ENCODE data around the gene STRA6. TPM values are rescaled to one million over a fixed set of nuclear protein-coding genes. Genes with fewer than 3 reads are reported as not detected.
A peak's percentile ranks its signal among the peaks of the same experiment; 100 is the strongest.

STRA6 gene
- total and polyA plus RNA-seq, 5 experiments from 2014 or later: not detected

DNA sequence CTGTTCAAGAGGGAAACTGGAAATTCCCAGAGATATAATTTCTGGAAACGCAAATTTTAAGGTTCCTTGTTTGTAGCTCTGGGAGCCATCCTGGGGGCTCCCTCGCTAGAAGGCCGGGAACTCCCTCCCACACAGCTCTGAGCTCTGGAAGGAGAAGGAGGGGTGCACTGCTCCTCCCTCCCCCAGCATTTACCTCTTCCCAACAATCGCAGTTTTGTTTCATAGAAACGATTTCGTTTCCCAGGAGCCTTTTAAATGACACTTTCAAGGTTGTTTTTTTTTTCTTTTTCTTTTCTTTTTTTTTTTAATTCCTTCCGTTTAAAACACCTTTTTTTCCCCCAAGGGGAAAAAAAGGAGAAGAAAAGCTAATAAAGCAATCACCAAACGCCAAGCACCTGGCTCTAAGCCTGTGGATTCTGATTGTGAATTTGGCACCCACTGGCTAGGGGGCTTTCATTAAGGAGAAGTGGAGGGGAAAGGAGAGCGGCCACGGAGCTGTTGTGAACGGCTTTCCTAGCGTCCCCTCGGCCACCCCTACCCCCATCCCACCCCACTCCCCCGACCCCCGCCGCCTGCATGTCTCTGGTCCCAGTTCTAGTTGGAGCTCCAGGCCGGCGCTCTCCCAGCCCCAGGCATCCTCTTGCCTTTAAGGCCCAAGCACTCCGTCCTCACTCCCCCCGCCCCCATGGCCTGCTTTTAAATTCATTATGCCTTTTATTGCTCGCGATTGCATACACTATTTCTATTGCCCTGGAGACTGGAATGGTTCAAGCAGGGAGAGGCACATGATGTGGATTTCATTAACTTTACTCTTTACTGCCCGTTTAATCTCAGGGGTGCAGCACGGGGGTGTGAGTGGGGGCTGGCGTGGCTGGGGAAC is 19.9 kb upstream of the STRA6 start:
- DNase-seq (no peak), ATAC-seq (no peak)
- H3K4me1 Mint-ChIP-seq: peaks cover 9 to 29% (median 17%) of the 10 kb centered on the region in 4 donors
- H3K27me3 Mint-ChIP-seq: peaks cover 2 to 27% (median 10%) of the 10 kb centered on the region in 5 donors
- POLR2A ChIA-PET: interaction anchor here (0.6 kb wide), 1 partner anchor 725 kb away, joined by 4 read pairs; no protein-coding TSS in a partner anchor
- peak overlapping the region in 2 of 10 donors; percentile 47 to 96 for H3K27ac Mint-ChIP-seq
- H3K4me3 Mint-ChIP-seq: peak overlapping the region in 1 of 10 donors; percentile 70
- H3K9me3 Mint-ChIP-seq: no peaks in the 10 kb centered on the region
- H3K36me3 Mint-ChIP-seq: no peaks in the 10 kb centered on the region

DNA sequence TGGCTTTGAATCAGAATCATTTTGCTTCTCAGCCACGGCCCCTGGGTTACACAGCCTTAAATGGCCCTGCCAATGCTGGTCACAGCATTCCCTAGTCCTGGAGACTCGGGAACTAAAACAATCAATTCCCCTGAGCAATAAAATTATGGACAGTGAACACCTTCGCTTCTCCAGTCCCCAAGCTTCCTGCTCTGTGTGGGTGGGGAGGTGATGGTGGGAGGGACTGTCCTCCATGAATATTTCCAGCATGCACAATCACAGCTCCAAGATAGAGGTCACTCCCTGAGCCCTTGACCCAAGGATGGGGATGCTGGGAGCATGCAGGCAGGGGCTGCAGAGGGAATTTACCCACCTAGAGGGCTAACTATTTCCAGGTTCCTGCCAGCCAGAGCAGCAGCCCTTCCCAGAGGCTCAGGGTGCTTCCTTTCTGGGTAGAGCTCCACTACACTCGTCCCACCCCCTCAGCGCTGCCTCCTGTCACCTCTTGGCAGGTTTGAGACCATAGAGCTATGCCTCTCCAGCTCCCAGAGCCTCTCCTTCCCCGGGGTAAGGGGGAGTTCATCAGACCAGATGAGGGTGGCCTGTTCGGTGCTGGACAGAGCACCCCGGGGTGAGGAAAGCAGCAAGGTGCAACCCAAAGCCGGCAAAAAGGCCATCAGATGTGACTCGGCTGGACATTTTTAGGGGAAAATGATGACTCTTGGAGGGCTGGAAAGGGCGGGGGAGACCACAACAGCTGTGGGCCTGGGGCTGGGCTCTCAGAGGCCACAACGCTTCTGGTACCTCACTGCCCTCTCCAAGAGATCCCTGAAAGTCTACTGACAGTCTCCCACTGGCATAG is 19.0 kb upstream of the STRA6 start:
- Mint-ChIP-seq H3K4me1 (peaks cover 9 to 29% (median 17%) of the 10 kb centered on the region in 4 donors), H3K9me3 (no peaks in the 10 kb centered on the region), H3K27me3 (peaks cover 2 to 35% (median 10%) of the 10 kb centered on the region in 5 donors), H3K36me3 (no peaks in the 10 kb centered on the region), H3K4me3 (no peak overlapping the region), H3K27ac (no peak overlapping the region)
- POLR2A ChIA-PET: no interaction called here
- DNase-seq (no peak), ATAC-seq (no peak)

DNA sequence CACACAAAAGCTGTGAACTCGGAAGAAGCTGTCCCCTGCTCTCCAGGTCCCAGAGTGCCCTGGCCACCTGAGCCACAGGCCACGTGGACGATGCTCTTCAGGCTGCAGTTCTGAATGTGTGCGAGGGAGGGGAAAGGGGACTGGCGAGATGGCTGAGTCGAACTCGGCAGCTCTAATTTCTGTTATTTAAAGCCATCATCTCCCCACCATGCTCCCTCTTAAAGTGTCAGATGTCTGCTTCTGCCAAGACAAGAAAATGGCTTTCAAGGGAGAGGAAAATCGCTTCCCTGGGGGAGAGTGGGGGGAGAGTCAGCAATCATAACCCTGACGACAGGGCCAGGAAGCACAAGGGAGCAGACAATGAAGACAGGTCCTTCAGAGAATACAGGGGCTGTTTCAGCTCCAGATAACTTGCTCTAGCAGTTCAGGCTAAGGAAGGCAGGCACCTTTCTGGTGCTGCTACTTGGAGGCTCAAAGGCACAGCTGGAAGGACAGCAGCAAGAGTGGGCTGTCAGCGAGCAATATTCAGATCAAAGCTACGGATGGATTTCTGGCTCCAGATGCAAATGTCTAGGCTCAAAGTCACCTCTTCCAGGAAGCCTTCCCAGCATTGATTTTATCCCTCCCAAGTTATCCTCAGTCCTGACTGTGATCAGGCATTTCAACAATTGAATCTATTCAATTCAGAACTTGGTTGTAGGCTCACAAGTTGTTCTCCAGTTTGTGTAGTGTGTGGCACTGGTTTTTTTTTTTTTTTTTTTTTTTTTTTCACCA is 18.1 kb upstream of the STRA6 start:
- no peaks in the 10 kb centered on the region for H3K9me3 Mint-ChIP-seq
- peaks cover 2 to 36% (median 10%) of the 10 kb centered on the region in 5 donors for H3K27me3 Mint-ChIP-seq
- POLR2A ChIA-PET: no interaction called here
- no peak overlapping the region for H3K4me3 Mint-ChIP-seq
- H3K4me1 Mint-ChIP-seq: peaks cover 9 to 26% (median 17%) of the 10 kb centered on the region in 4 donors
- H3K27ac Mint-ChIP-seq: no peak overlapping the region
- DNase-seq (no peak), ATAC-seq (no peak)
- H3K36me3 Mint-ChIP-seq: no peaks in the 10 kb centered on the region

DNA sequence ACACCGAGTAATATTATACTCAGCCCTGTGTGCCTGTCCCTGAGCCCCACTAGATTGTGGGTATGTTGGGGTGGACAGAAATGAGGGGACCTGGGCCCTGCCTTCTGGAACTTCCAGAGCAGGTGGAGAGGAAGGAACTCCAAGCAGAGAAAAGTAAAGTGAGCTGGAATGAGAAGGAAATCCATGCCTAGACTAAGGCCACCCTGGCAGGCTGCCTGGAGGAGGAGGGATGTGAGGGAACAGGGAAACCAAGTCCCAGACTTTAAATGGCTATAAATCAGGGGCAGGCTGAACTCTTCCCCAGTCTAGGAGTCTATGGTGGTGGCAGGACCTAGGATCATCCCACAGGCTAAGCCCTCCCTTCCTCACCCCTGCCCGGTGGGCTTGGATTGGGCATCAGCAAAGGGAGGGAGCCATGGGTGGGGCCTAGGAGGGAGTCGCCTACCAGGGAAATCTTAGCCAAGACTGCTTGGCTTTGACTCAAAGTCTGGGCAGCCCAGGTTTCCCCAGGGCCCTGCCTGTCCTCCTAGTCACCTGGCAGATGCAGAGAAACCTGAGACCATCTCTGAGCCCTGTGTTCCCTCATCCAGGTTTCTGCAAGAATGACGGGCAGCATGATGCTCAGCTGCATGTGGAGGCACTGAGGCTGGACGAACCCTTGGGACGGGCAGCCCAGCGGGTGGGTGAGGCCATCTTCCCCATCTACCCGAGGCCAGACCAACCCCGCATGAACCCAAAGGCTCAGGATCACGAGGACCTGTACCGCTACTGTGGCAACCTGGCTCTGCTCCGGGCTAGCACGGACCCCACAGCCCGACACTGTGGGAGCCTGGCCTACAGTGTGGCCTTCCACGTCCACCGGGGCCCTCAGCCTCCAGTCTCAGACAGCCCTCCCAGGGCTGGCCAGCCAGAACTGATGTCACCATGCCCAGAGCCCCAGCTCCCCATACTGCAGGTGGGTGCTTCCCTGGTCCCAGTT is 15.6 kb upstream of the STRA6 start:
- H3K4me1 Mint-ChIP-seq: peaks cover 2 to 8% (median 5%) of the 10 kb centered on the region in 4 donors
- no peaks in the 10 kb centered on the region for H3K9me3 Mint-ChIP-seq
- peaks cover 2 to 36% (median 16%) of the 10 kb centered on the region in 5 donors for H3K27me3 Mint-ChIP-seq
- no peak overlapping the region for H3K4me3 Mint-ChIP-seq
- POLR2A ChIA-PET: interaction anchor here (0.6 kb wide), 1 partner anchor 8 kb away, joined by 3 read pairs; no protein-coding TSS in a partner anchor
- H3K27ac Mint-ChIP-seq: peak overlapping the region in 1 of 10 donors; percentile 63
- ATAC-seq: no peak
- H3K36me3 Mint-ChIP-seq: no peaks in the 10 kb centered on the region
- DNase-seq: no peak

DNA sequence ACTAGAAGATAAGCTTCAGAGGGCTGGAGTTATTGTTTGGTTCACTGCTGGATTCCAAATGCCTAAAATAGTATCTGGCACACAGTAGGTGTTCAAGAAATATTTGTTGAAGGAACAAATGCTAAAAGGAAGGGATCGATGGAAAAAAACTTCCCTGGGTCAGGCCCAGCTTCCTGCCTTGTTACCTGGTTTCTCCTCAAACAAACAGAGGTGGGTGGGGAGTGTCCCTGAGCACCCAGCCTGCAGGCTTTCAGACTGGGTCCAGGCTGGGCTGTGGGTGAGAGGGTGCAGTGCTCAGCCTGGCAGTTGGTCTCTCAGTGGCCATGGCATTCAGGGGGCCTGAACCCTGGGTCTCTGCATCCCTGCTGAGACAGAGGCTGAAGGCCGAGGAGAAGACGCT is 14.4 kb upstream of the STRA6 start:
- Mint-ChIP-seq H3K36me3 (no peaks in the 10 kb centered on the region), H3K9me3 (no peaks in the 10 kb centered on the region), H3K27ac (no peak overlapping the region), H3K27me3 (peaks cover 2 to 36% (median 15%) of the 10 kb centered on the region in 5 donors), H3K4me3 (no peak overlapping the region), H3K4me1 (peaks cover 0 to 5% (median under 1%) of the 10 kb centered on the region in 4 donors)
- DNase-seq (no peak), ATAC-seq (no peak)
- POLR2A ChIA-PET: no interaction called here

DNA sequence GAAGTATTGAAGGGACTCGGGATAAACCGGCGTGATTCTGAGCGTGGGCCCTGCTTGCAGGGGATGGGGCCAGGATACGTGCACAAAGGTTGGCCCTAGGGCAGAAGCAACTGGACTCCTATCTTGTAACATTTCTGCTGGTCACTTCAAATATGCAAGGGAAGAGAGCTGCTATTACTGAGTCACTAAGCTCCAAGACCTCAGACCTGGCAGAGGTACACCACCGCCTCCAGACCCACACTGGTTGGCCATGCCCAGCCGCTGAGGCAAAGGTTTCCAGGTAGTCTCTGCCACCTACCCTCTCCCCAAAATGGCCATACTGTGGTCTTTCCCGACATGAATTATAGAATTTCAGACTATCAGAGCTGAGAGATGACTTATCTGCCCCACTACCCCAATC is 13.4 kb upstream of the STRA6 start:
- H3K27me3 Mint-ChIP-seq: peaks cover 2 to 36% (median 13%) of the 10 kb centered on the region in 5 donors
- H3K36me3 Mint-ChIP-seq: no peaks in the 10 kb centered on the region
- H3K27ac Mint-ChIP-seq: no peak overlapping the region
- DNase-seq (no peak), ATAC-seq (no peak)
- POLR2A ChIA-PET: no interaction called here
- H3K9me3 Mint-ChIP-seq: no peaks in the 10 kb centered on the region
- no peak overlapping the region for H3K4me3 Mint-ChIP-seq
- H3K4me1 Mint-ChIP-seq: peaks cover 0 to 6% (median 0%) of the 10 kb centered on the region in 4 donors

DNA sequence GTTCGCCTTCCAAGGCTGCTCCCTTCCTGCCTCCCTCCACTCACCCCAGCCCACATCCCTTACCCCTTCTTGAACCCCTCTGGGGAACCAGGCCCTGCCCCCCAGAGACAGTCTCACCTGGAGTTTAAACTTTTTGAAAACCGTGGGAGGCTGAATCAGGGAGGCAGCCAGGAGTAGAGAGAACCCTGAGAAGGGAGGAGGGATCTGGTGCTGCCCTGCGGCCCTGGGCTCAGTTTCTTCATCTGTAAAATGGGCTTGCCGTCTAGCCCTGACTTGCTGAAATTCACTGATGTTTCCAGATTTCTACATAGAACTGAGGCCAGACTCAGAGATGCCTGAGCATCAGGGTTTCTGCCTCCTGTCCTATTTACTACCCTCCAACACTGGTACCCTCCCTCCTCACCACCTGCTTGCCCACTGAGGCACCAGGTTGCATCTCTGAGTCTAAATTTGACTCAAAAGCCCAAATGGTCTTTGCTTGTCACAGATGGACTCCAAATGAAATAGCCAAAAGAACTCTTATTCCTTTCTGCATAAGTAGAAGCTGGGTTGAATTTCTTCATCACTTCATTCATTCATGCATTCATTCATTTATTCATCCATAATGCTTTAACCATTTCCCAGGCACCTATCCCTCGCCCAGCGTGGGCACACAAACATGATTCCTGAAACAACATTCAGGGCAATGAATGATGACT is 11.9 kb upstream of the STRA6 start:
- H3K9me3 Mint-ChIP-seq: peaks cover 0 to 2% (median 0%) of the 10 kb centered on the region in 9 donors
- DNase-seq (no peak), ATAC-seq (no peak)
- POLR2A ChIA-PET: no interaction called here
- peak overlapping the region in 1 of 10 donors; percentile 26 for H3K27ac Mint-ChIP-seq
- peaks cover 0 to 3% (median 0%) of the 10 kb centered on the region in 4 donors for H3K4me1 Mint-ChIP-seq
- no peak overlapping the region for H3K4me3 Mint-ChIP-seq
- no peaks in the 10 kb centered on the region for H3K36me3 Mint-ChIP-seq
- H3K27me3 Mint-ChIP-seq: peaks cover 0 to 21% (median 8%) of the 10 kb centered on the region in 5 donors

DNA sequence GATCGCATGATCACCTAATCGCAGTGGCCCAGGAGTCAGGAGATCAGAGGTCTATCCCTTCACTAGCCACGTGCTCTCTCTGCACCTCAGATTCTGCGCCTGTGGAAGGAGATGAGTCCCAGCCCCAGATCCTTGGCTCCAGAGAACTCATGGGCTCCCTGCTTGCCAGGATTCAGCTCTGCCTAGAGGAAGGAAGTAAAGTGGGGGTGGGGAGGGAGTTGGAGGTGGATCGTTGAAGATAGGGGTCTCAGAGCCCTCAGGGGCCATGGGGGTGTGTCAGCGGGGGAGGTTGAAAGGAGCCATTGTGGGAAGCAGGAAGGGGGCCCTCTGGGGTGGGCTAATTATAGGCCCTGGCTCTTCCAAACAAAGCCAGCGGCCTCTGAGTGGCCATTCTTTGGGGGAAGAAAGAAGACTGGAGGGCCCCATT is 11.3 kb upstream of the STRA6 start:
- peaks cover 0 to 16% (median 7%) of the 10 kb centered on the region in 5 donors for H3K27me3 Mint-ChIP-seq
- peaks cover 0 to 5% (median 0%) of the 10 kb centered on the region in 4 donors for H3K4me1 Mint-ChIP-seq
- peaks cover 0 to 2% (median 0%) of the 10 kb centered on the region in 9 donors for H3K9me3 Mint-ChIP-seq
- DNase-seq (no peak), ATAC-seq (no peak)
- H3K4me3 Mint-ChIP-seq: no peak overlapping the region
- no peaks in the 10 kb centered on the region for H3K36me3 Mint-ChIP-seq
- H3K27ac Mint-ChIP-seq: no peak overlapping the region
- POLR2A ChIA-PET: no interaction called here

DNA sequence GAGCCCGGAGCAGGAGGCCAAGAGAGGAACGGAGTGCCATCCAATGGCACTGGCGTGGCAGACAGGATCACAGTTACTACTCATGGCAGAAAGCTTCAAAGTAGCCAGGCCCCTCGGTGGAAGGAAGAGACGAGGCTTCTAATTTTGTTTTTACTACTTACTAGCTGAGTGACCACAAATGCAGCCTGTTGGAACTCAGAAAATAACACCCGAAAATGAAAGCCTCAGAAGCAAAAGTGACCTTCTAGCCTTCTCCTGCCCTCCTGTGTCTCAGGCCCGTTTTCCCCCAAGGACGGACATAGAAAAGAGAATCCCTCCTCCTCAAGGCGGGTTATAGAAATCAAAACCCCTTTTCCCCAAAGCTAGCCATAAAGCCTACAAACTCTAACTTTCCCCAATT is 9.9 kb upstream of the STRA6 start:
- POLR2A ChIA-PET: no interaction called here

DNA sequence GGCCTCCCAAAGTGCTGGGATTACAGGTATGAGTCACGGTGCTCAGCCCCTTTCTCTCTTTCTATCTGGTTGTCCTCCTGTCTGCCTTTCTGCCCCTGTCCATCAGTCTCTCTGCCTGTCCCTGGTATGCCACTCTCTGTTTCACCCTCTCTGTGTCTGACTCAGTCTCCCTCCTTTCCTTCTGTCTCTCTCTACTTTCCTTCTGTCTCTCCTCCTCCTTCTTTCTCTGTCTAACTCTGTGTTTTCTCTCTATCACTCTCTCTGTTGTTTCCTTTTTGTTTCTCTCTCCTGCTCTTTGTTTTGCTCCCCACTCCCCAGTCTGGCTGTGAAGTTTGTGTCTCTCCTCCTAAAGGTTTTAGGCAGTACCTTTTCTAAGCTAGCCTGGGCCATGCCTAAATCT is 9.1 kb upstream of the STRA6 start:
- H3K27ac Mint-ChIP-seq: peak overlapping the region in 3 of 10 donors; percentile 18 to 33 (median 28)
- peaks cover 0 to 2% (median 0%) of the 10 kb centered on the region in 9 donors for H3K9me3 Mint-ChIP-seq
- H3K4me1 Mint-ChIP-seq: peaks cover 0 to 3% (median 0%) of the 10 kb centered on the region in 4 donors
- H3K4me3 Mint-ChIP-seq: no peak overlapping the region
- ATAC-seq (no peak), DNase-seq (no peak)
- H3K27me3 Mint-ChIP-seq: peaks cover 0 to 17% (median 10%) of the 10 kb centered on the region in 5 donors
- H3K36me3 Mint-ChIP-seq: no peaks in the 10 kb centered on the region
- POLR2A ChIA-PET: no interaction called here

More for the DNA sequence above, 9.9 kb upstream of the STRA6 start:
- Mint-ChIP-seq H3K4me3 (no peak overlapping the region), H3K36me3 (no peaks in the 10 kb centered on the region), H3K9me3 (peaks cover 0 to 2% (median 0%) of the 10 kb centered on the region in 9 donors), H3K4me1 (peaks cover 0 to 3% (median 0%) of the 10 kb centered on the region in 4 donors), H3K27me3 (peaks cover 0 to 13% (median 10%) of the 10 kb centered on the region in 5 donors), H3K27ac (no peak overlapping the region)
- ATAC-seq (no peak), DNase-seq (no peak)

DNA sequence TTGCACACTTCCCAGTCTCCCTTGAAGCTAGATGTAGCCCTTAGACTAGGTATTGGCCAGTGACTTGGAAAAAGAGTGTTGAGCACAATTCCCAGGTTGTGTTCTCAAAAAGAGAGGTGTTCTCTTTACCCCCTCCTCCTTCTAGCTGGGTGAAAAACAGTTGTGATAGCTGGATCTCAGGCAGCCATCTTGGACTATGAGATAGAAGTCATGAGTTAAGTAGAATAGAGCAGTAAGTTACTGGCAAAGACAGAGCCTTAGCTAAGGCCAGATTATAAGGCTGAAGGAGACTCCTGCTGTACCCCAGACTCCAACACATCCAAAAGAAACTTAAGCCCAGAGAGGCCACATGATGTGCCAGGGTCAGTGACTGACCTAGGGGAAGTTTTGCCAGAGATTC is 8.1 kb upstream of the STRA6 start:
- no peaks in the 10 kb centered on the region for H3K36me3 Mint-ChIP-seq
- no peak overlapping the region for H3K27ac Mint-ChIP-seq
- DNase-seq: no peak
- peaks cover 0 to 17% (median 10%) of the 10 kb centered on the region in 5 donors for H3K27me3 Mint-ChIP-seq
- POLR2A ChIA-PET: no interaction called here
- ATAC-seq: no peak
- peaks cover 0 to 2% (median 0%) of the 10 kb centered on the region in 9 donors for H3K9me3 Mint-ChIP-seq
- H3K4me3 Mint-ChIP-seq: no peak overlapping the region
- H3K4me1 Mint-ChIP-seq: peaks cover 0 to 3% (median 0%) of the 10 kb centered on the region in 4 donors
